ENCODE measurements around the gene SYNDIG1.

SYNDIG1 gene

DNA sequence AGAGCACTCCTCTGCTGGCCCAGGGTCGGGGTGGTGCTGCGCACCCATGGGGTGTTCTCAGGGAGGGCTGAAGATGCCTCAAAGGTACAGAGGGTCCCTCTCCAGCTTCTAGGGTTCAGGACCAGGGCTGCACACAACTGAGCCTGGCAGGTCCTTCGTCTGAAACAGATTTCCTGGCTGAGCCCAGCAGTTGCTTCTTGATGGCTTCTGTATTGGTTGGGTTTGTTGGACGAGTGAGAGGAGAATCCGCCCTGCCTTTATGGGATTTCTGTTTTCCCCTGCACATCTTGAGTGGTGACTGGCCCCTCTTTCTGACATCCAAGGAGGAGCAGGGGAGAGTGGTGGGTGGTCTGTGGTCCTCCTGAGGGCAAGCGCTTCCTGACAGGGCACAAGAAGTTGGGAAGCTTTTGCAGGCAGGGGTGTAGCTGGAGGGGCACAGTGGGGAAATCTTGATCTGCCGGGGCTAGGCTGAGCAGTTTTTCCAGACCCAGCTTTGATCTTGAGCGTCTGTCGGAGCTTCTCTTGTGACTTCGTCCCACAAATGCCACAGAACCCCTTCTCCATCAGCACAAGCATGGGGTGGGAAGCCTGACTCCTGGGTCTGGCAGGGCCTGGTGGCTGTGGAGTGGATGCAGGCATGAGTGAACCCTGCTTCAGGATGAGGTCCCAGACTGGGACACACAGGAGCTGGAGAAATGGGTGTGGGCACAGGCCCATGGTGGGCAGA, 116.5 kb downstream of the SYNDIG1 start:
- in situ Hi-C loops (cut with MboI; ENCODE audit: low sequenced_read_pairs, unreplicated experiment): no loop called here
- TF ChIP-seq, protein P1, sequence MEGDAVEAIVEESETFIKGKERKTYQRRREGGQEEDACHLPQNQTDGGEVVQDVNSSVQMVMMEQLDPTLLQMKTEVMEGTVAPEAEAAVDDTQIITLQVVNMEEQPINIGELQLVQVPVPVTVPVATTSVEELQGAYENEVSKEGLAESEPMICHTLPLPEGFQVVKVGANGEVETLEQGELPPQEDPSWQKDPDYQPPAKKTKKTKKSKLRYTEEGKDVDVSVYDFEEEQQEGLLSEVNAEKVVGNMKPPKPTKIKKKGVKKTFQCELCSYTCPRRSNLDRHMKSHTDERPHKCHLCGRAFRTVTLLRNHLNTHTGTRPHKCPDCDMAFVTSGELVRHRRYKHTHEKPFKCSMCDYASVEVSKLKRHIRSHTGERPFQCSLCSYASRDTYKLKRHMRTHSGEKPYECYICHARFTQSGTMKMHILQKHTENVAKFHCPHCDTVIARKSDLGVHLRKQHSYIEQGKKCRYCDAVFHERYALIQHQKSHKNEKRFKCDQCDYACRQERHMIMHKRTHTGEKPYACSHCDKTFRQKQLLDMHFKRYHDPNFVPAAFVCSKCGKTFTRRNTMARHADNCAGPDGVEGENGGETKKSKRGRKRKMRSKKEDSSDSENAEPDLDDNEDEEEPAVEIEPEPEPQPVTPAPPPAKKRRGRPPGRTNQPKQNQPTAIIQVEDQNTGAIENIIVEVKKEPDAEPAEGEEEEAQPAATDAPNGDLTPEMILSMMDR (IDR thresholded peaks at IDR 0.05; ENCODE audit: borderline replicate concordance, control extremely low read depth, extremely low read depth, insufficient read depth, missing control alignments): no peak
- DNase-seq (ENCODE audit: low spot score): no peak

DNA sequence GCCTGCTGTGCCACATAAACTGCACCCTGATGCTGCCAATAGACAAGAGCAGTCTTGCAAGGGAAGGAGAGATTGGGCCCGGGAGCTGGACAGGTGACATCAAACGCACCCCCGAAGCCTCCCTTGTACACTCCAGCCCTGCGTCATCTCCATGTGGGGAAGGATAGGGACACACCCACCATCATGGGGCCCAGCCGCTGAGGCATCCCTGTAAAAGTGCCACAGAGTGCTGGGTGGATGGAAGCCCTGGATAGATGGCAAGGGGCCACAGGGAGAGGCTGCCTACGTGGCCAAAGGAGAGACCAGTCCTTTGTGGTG, 117.1 kb downstream of the SYNDIG1 start:
- DNase-seq (ENCODE audit: low spot score): no peak
- in situ Hi-C loops (cut with MboI; ENCODE audit: low sequenced_read_pairs, unreplicated experiment): no loop called here
- TF ChIP-seq, protein P1 (IDR thresholded peaks at IDR 0.05; ENCODE audit: borderline replicate concordance, control extremely low read depth, extremely low read depth, insufficient read depth, missing control alignments): no peak

DNA sequence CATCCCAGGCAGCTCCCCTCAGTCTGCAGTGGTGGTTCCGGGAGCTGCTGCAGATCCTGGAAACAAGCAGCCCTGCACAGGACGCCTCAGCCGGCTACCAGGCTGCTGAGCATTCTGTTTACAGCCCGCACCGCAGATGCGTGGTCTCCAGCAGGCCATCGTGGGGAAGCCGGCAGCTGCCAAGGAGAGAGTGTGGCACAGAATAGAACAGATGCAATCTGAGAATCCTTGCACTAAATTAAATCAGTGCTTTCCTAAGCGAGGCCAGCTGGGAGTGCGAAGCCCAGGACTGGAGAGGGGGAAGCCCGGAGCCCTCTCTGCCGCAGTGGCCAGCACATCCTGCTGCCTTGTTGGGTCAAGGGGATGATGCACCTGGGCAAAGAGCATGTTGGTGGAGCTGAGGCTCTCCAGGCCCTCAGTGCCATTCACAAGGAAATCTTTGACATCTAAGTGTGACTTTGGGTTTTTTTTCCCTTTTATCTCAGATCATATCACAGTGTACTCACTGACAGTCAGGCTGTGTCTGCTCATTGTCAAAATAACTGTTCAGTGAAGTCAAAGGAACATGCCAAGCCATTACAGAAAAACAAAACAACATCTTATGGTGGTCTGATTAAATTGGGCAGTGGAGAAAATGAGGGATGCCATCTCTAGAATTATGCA, 118.1 kb downstream of the SYNDIG1 start:
- TF ChIP-seq, protein P1 (IDR thresholded peaks at IDR 0.05; ENCODE audit: borderline replicate concordance, control extremely low read depth, extremely low read depth, insufficient read depth, missing control alignments): no peak
- in situ Hi-C loops (cut with MboI; ENCODE audit: low sequenced_read_pairs, unreplicated experiment): no loop called here
- DNase-seq (ENCODE audit: low spot score): no peak

DNA sequence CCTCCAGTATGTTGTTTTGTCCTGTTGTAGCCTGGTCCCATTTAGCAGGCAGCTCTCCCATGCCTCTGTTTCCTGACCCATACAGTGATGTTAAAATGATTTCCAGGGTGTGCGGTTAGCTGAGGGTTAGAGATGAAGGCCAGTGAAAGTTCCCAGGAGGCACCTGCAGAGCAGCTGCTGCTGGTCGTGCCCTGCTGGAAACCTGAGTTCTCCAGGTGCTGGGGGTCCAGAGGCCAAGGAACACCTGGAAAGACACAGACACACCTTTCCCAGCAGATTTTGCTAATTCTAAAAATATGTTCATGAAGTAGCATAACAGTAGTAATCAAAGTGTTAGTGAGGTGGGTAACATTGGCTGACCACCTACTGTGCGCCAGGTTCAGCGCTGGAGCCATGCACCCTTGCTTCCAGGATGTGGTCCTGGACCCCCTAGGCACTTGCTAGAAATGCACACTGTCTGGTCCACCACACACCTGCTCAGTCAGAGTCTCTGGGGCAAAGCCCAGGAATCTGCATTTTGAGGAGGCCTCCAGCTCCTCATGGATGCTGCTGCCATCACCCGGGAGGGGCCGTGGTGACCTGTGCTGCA, 118.7 kb downstream of the SYNDIG1 start:
- in situ Hi-C loops (cut with MboI; ENCODE audit: low sequenced_read_pairs, unreplicated experiment): no loop called here
- DNase-seq (ENCODE audit: low spot score): no peak
- TF ChIP-seq, protein P1 (IDR thresholded peaks at IDR 0.05; ENCODE audit: borderline replicate concordance, control extremely low read depth, extremely low read depth, insufficient read depth, missing control alignments): no peak

DNA sequence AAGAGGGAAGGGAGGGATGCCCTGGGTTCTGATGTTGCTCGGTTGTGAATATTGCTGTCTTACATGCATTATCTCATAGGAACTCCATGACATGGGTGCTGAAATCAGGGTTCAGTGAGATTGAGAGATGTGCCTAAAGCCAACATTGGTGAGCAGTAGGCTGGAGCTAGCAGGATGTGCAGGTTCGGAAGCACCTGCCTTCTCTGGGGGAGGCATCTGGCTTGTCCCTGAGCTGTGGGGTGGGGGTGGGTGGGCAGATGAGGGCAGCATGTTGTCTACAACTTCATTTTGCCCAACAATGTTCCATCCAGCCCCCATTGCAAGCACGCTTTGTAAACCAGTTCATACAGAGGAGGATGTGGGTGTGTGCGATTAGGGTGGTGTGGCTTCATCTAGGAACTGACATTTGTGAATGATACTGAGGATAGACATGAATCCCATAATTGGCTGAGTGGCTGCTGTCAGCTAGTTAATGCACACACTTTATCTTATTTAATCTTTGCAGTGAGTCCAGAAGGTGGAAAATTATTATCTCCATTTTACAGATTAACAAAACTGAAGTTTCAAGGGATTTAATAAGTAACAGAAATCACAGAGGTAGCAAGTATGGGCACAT, 119.4 kb downstream of the SYNDIG1 start:
- TF ChIP-seq, protein P1 (IDR thresholded peaks at IDR 0.05; ENCODE audit: borderline replicate concordance, control extremely low read depth, extremely low read depth, insufficient read depth, missing control alignments): no peak
- DNase-seq (ENCODE audit: low spot score): no peak
- in situ Hi-C loops (cut with MboI; ENCODE audit: low sequenced_read_pairs, unreplicated experiment): no loop called here

DNA sequence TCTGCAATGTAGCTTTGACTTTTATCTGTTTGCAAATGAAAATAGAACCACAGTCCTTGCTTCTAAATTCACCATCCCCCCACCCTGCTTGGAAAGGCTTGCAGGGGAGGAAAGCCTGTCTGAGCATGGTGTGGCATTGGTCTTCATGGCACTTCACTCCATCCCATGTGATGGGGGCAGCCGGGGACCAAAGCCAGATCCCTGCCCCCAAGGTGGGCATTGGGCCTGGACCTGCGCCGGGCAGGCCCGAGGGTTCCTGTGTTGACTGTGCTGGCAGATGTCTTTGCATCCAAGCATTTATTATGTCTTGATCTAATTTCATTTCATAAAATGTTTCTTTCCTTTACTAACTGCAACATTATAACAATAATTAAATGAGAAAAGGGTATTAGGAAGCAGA, 120.0 kb downstream of the SYNDIG1 start:
- TF ChIP-seq, protein P1 (IDR thresholded peaks at IDR 0.05; ENCODE audit: borderline replicate concordance, control extremely low read depth, extremely low read depth, insufficient read depth, missing control alignments): no peak
- in situ Hi-C loops (cut with MboI; ENCODE audit: low sequenced_read_pairs, unreplicated experiment): no loop called here
- DNase-seq (ENCODE audit: low spot score): no peak

Data from GM13976 (cell line).